ENCODE results near the gene SLC6A6. TPM values are rescaled to one million over a fixed set of nuclear protein-coding genes. Genes with fewer than 3 reads are reported as not detected.
A peak's percentile ranks its signal among the peaks of the same experiment; 100 is the strongest.

Gene SLC6A6
- total and polyA plus RNA-seq, 7 donors = 10.3 to 104 (median 36.2) TPM

GRCh38 chr3:14438929-14439328 lies 36.5 kb downstream of the SLC6A6 start:
- no peak for DNase-seq
- H3K36me3 ChIP-seq (ENCODE audit: insufficient read depth in 1 of 2, low read depth in 1 of 2) = peaks cover 0 to 9% of the 10 kb centered on the region in 2 donors
- H3K27me3 ChIP-seq (ENCODE audit: insufficient read depth in 3 of 3, low read length in 2 of 3) = no peaks in the 10 kb centered on the region
- 57 to 67% (median 60%) methylated on average over 6 of the region's 6 CpGs for WGBS, 3 donors
- no peak overlapping the region for H3K4me3 ChIP-seq
- H3K27ac ChIP-seq = peak overlapping the region; percentile 20
- peaks cover 67% of the 10 kb centered on the region for H3K4me1 ChIP-seq
- ATAC-seq = no peak
- intact Hi-C loops (cut with DNase I) = no loop called here
- TF ChIP-seq CTCF (IDR thresholded peaks at IDR 0.05) = no peak
- H3K9me3 ChIP-seq = no peaks in the 10 kb centered on the region

- Histone ChIP-seq H3K9me3 (no peaks in the 10 kb centered on the region), H3K36me3 (ENCODE audit: insufficient read depth in 1 of 2, low read depth in 1 of 2) (peaks cover 0 to 15% of the 10 kb centered on the region in 2 donors), H3K4me1 (peaks cover 60% of the 10 kb centered on the region), H3K4me3 (no peak overlapping the region), H3K27ac (peak overlapping the region; percentile 20), H3K27me3 (ENCODE audit: insufficient read depth in 3 of 3, low read length in 2 of 3) (no peaks in the 10 kb centered on the region)
- intact Hi-C loops (cut with DNase I) = no loop called here
- no peak for TF ChIP-seq CTCF (IDR thresholded peaks at IDR 0.05)
- DNase-seq (peak; percentile 70 to 80), ATAC-seq (no peak)
- WGBS, 3 donors = 51 to 55% (median 54%) methylated on average over 13 of the region's 13 CpGs
These were observed 37.2 kb downstream of the SLC6A6 start for GRCh38 chr3:14439501-14440167.

- WGBS, 3 donors = 68 to 76% (median 69%) methylated on average over 3 of the region's 3 CpGs
- H3K4me1 ChIP-seq = peaks cover 55% of the 10 kb centered on the region
- DNase-seq (no peak), ATAC-seq (no peak)
- H3K27ac ChIP-seq = no peak overlapping the region
- H3K9me3 ChIP-seq = no peaks in the 10 kb centered on the region
- H3K36me3 ChIP-seq (ENCODE audit: insufficient read depth in 1 of 2, low read depth in 1 of 2) = peaks cover 0 to 15% of the 10 kb centered on the region in 2 donors
- intact Hi-C loops (cut with DNase I) = no loop called here
- no peak for TF ChIP-seq CTCF (IDR thresholded peaks at IDR 0.05)
- H3K4me3 ChIP-seq = no peak overlapping the region
- no peaks in the 10 kb centered on the region for H3K27me3 ChIP-seq (ENCODE audit: insufficient read depth in 3 of 3, low read length in 2 of 3)
These were observed 37.7 kb downstream of the SLC6A6 start for GRCh38 chr3:14440168-14440518.

- H3K9me3 ChIP-seq = no peaks in the 10 kb centered on the region
- no peak overlapping the region for H3K4me3 ChIP-seq
- H3K4me1 ChIP-seq = peaks cover 50% of the 10 kb centered on the region
- intact Hi-C loops (cut with DNase I) = no loop called here
- no peak for DNase-seq
- no peak overlapping the region for H3K27ac ChIP-seq
- ATAC-seq = peak in 1 of 4 donors; percentile 4
- no peak for TF ChIP-seq CTCF (IDR thresholded peaks at IDR 0.05)
- H3K36me3 ChIP-seq (ENCODE audit: insufficient read depth in 1 of 2, low read depth in 1 of 2) = peaks cover 4 to 20% of the 10 kb centered on the region in 2 donors
- H3K27me3 ChIP-seq (ENCODE audit: insufficient read depth in 3 of 3, low read length in 2 of 3) = no peaks in the 10 kb centered on the region
- 66 to 74% (median 66%) methylated on average over 11 of the region's 11 CpGs for WGBS, 3 donors
These were observed 38.3 kb downstream of the SLC6A6 start for GRCh38 chr3:14440531-14441239.
